GM21723 (cell line): ENCODE results near the gene ADCY1.

Experiments
- ATAC-seq: cut with Tn5 transposase; IDR thresholded peaks from one replicate; pipeline ENCODE4 v1.9.1; 2021; ENCODE audit warnings: mild to moderate bottlenecking, moderate library complexity; ENCODE audit not compliant: unreplicated experiment

The ADCY1 gene

GRCh38 chr7:45708046-45708950 is 134.1 kb downstream of the ADCY1 start:
- ATAC-seq: no peak

GRCh38 chr7:45709168-45710042 is 135.2 kb downstream of the ADCY1 start:
- no peak for ATAC-seq

- ATAC-seq: no peak
These were observed 136.3 kb downstream of the ADCY1 start for GRCh38 chr7:45710271-45711160.

- no peak for ATAC-seq
These were observed 137.0 kb downstream of the ADCY1 start for GRCh38 chr7:45711161-45711490.

GRCh38 chr7:45712057-45712689 is 138.0 kb downstream of the ADCY1 start:
- no peak for ATAC-seq

GRCh38 chr7:45712872-45713668 is 138.9 kb downstream of the ADCY1 start:
- no peak for ATAC-seq

- no peak for ATAC-seq
These were observed 139.7 kb downstream of the ADCY1 start for GRCh38 chr7:45713669-45714520.

GRCh38 chr7:45714521-45714820 is 140.3 kb downstream of the ADCY1 start:
- ATAC-seq: no peak

- no peak for ATAC-seq
These were observed 141.5 kb downstream of the ADCY1 start for GRCh38 chr7:45715471-45716352.

GRCh38 chr7:45716380-45717203 is 142.4 kb downstream of the ADCY1 start:
- ATAC-seq: no peak

GRCh38 chr7:45717537-45718235 is 143.5 kb downstream of the ADCY1 start:
- ATAC-seq: no peak

GRCh38 chr7:45718464-45719330 is 144.5 kb downstream of the ADCY1 start:
- ATAC-seq: no peak

- ATAC-seq: no peak
These were observed 146.8 kb downstream of the ADCY1 start for GRCh38 chr7:45720989-45721388.

GRCh38 chr7:45721686-45722598 is 147.8 kb downstream of the ADCY1 start:
- ATAC-seq: no peak
